Measurements from ENCODE around the gene OVOL1.

- TF ChIP-seq CTCF (conservative IDR thresholded peaks at IDR 0.05; ENCODE audit: low read depth, low read length) (no peak), EZH2 (IDR thresholded peaks at IDR 0.05; ENCODE audit: low read length, unreplicated experiment) (no peak)
Observed at GRCh38 chr11:65790104-65790901, 3.4 kb downstream of the OVOL1 start.

Data from PC-3 (cell line).